Nephron progenitor cell (in vitro differentiated cells): Measurements from ENCODE around the gene ANKRD65.

Experiments
- DNase-seq: peaks from one replicate; pipeline ENCODE4 v3.0.0; 2021
- H3K27ac Mint-ChIP-seq: 2 replicates; pipeline ENCODE4 v1.8.0; 2021; ENCODE audit warnings: mild to moderate bottlenecking, moderate library complexity, mixed read lengths
- H3K27me3 Mint-ChIP-seq: 2 replicates; pipeline ENCODE4 v1.8.0; 2021; ENCODE audit warnings: mild to moderate bottlenecking, low read depth, mixed read lengths; ENCODE audit not compliant: poor library complexity
- H3K36me3 Mint-ChIP-seq: 2 replicates; pipeline ENCODE4 v1.8.0; 2021; ENCODE audit warnings: low read depth, mixed read lengths
- H3K4me1 Mint-ChIP-seq: 2 replicates; pipeline ENCODE4 v1.8.0; 2021; ENCODE audit warnings: mixed read lengths
- H3K4me3 Mint-ChIP-seq: 2 replicates; pipeline ENCODE4 v1.8.0; 2021; ENCODE audit warnings: mild to moderate bottlenecking, moderate library complexity, mixed read lengths
- H3K9me3 Mint-ChIP-seq: 2 replicates; pipeline ENCODE4 v1.8.0; 2021; ENCODE audit warnings: mild to moderate bottlenecking, moderate library complexity, mixed read lengths
- TF ChIP-seq, protein P1 (sequence below): fragments of 200-600 bp; sonication (generic); IDR thresholded peaks from 2 replicates; pipeline ENCODE4 v1.5.0; 2021; ENCODE audit warnings: antibody characterized with exemption

ANKRD65 gene

DNA sequence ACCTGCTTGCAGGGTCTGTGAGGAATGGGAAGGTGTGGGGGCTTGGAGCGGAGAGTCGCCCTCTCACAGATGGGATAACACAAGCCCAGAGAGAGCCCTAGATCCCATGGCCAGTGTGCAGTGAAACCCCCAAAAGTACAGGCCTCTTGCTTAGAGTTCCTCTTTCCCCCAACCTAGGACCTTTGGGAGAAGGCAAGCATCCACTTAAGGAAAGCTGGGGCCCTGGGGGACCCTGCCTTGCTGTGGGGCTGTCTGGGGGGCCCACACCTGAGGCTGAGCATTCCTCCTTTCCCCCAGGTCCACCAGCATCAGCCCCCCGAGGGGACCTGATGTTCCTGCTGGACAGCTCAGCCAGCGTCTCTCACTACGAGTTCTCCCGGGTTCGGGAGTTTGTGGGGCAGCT is 15.6 kb upstream of the ANKRD65 start:
- no peak for DNase-seq
- H3K36me3 Mint-ChIP-seq: no peaks in the 10 kb centered on the region
- TF ChIP-seq, protein P1, sequence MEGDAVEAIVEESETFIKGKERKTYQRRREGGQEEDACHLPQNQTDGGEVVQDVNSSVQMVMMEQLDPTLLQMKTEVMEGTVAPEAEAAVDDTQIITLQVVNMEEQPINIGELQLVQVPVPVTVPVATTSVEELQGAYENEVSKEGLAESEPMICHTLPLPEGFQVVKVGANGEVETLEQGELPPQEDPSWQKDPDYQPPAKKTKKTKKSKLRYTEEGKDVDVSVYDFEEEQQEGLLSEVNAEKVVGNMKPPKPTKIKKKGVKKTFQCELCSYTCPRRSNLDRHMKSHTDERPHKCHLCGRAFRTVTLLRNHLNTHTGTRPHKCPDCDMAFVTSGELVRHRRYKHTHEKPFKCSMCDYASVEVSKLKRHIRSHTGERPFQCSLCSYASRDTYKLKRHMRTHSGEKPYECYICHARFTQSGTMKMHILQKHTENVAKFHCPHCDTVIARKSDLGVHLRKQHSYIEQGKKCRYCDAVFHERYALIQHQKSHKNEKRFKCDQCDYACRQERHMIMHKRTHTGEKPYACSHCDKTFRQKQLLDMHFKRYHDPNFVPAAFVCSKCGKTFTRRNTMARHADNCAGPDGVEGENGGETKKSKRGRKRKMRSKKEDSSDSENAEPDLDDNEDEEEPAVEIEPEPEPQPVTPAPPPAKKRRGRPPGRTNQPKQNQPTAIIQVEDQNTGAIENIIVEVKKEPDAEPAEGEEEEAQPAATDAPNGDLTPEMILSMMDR: no peak
- H3K4me1 Mint-ChIP-seq: peaks cover 34% of the 10 kb centered on the region
- H3K4me3 Mint-ChIP-seq: peak overlapping the region; percentile 82
- no peak overlapping the region for H3K27ac Mint-ChIP-seq
- H3K27me3 Mint-ChIP-seq: no peaks in the 10 kb centered on the region
- no peaks in the 10 kb centered on the region for H3K9me3 Mint-ChIP-seq

- TF ChIP-seq, protein P1: no peak
- no peak for DNase-seq
- no peaks in the 10 kb centered on the region for H3K27me3 Mint-ChIP-seq
- no peak overlapping the region for H3K27ac Mint-ChIP-seq
- H3K4me3 Mint-ChIP-seq: peak overlapping the region; percentile 82
- H3K36me3 Mint-ChIP-seq: no peaks in the 10 kb centered on the region
- peaks cover 39% of the 10 kb centered on the region for H3K4me1 Mint-ChIP-seq
- no peaks in the 10 kb centered on the region for H3K9me3 Mint-ChIP-seq
These were observed 15.0 kb upstream of the ANKRD65 start for GRCh38 chr1:1435911-1436629.

GRCh38 chr1:1435106-1435903 is 14.2 kb upstream of the ANKRD65 start, which contains the start of gene VWA1:
Gene VWA1 (plus strand): TSS chr1:1435690. CDS start chr1:1435749, 59 bp downstream.
- H3K27ac Mint-ChIP-seq: peak within 1 kb of the TSS; percentile 90
- TF ChIP-seq, protein P1: no peak
- peaks cover 38% of the 10 kb centered on the region for H3K4me1 Mint-ChIP-seq
- no peaks in the 10 kb centered on the region for H3K9me3 Mint-ChIP-seq
- DNase-seq: peak; percentile 85
- peak within 1 kb of the TSS; percentile 82 for H3K4me3 Mint-ChIP-seq
- H3K36me3 Mint-ChIP-seq: no peaks in the 10 kb centered on the region
- H3K27me3 Mint-ChIP-seq: no peaks in the 10 kb centered on the region

GRCh38 chr1:1434824-1435105 is 13.7 kb upstream of the ANKRD65 start:
- Mint-ChIP-seq H3K4me1 (peaks cover 44% of the 10 kb centered on the region), H3K4me3 (peak overlapping the region; percentile 77), H3K36me3 (no peaks in the 10 kb centered on the region), H3K27ac (peak overlapping the region; percentile 90), H3K9me3 (no peaks in the 10 kb centered on the region), H3K27me3 (no peaks in the 10 kb centered on the region)
- no peak for DNase-seq
- TF ChIP-seq, protein P1: no peak

DNA sequence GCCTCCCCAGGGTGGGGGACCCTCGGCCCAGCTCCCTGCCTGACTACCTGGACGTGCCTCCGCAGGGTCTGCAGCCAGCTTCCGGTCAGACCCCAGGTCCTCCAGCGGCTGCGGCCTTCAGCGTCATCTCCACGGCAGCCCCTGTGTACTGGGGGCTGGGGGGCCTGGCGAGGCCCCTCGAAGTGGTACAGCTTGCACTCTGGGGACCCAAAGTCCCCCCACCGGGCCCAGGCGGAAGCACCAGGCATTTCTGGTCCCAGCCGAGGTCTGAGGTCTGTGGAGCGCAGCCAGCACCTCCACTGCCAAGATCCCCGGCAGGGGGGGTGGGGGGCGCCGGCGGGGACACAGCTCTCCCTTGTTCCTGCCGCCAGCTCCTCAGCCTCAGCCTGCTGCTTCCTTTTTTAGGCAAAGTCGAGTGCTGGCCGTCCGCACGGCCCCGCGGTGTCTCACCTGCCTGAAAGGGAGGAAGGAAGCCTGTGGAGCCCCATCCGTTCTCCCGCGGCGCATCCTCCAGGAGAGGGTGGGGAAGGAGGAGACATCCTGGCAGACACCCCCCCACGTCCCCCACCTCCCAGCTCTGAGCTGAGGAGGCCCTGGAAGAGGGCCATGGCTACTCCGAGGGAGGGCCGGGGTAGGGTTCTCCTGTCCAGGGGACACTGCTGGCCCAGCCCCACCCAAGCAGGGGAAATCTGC is 13.2 kb upstream of the ANKRD65 start:
- Mint-ChIP-seq H3K4me3 (no peak overlapping the region), H3K9me3 (no peaks in the 10 kb centered on the region), H3K36me3 (no peaks in the 10 kb centered on the region), H3K4me1 (peaks cover 48% of the 10 kb centered on the region), H3K27me3 (no peaks in the 10 kb centered on the region), H3K27ac (no peak overlapping the region)
- TF ChIP-seq, protein P1: no peak
- peak; percentile 53 for DNase-seq
